OCI-LY3 (cell line): ENCODE results near the gene DIPK1C.

ENCODE experiments used
- CTCF ChIP-seq: fragments of 200-600, 300-600 bp; sonication (generic); IDR thresholded peaks from 2 replicates; pipeline ENCODE4 v1.5.1; 2014; ENCODE audit warnings: antibody characterized with exemption, low read length, low read depth
- EZH2phosphoT487 ChIP-seq: fragments of 200-600 bp; shearing (Covaris generic); IDR thresholded peaks from 2 replicates; pipeline ENCODE4 v1.6.1; 2018; ENCODE audit warnings: antibody characterized with exemption, mixed run types, low read depth

- TF ChIP-seq CTCF (no peak), EZH2phosphoT487 (no peak)
Observed at GRCh38 chr18:74454279-74454751, 2.8 kb downstream of the DIPK1C start.
